ENCODE results near the gene BABAM2.

DNA sequence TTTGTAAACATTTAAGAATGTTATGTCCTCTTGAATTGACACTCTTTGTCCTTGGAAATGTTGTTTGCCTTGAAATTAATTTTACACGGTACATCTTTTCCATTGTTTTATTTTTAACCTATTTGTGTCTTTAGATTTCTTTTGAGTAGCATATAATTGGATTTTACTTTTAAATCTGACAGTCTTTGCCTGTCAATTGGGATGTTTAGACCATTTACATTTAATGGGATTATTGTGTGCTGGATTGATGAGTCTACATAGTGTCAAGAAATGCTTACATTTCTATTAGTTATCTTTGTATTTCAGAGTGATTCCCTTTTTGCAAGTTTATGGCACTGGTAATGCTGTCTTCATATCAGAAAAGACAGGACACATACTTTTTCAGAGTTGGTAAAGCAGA is 61.5 kb downstream of the BABAM2 start:
- TF ChIP-seq, protein P1, sequence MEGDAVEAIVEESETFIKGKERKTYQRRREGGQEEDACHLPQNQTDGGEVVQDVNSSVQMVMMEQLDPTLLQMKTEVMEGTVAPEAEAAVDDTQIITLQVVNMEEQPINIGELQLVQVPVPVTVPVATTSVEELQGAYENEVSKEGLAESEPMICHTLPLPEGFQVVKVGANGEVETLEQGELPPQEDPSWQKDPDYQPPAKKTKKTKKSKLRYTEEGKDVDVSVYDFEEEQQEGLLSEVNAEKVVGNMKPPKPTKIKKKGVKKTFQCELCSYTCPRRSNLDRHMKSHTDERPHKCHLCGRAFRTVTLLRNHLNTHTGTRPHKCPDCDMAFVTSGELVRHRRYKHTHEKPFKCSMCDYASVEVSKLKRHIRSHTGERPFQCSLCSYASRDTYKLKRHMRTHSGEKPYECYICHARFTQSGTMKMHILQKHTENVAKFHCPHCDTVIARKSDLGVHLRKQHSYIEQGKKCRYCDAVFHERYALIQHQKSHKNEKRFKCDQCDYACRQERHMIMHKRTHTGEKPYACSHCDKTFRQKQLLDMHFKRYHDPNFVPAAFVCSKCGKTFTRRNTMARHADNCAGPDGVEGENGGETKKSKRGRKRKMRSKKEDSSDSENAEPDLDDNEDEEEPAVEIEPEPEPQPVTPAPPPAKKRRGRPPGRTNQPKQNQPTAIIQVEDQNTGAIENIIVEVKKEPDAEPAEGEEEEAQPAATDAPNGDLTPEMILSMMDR (IDR thresholded peaks at IDR 0.05 in 4 of 5, conservative IDR thresholded peaks at IDR 0.05 in 1 of 5), result no peak
- TF ChIP-seq POLR2A (IDR thresholded peaks at IDR 0.05), result no peak

Data from gastrocnemius medialis (tissue), 4 donors.